Natural killer cell (primary cell): ENCODE results near the gene HES5. TPM values are rescaled to one million over a fixed set of nuclear protein-coding genes. Genes with fewer than 3 reads are reported as not detected.

Experiments used
- ATAC-seq, 3 donors: fragments of 150-1000 bp in 2 of 3; fragments of 200-7000 bp in 1 of 3; cut with Tn5 transposase; 1 replicate in 1 of 3; 2 replicates in 2 of 3; pipeline ENCODE4 v1.10.0; 2021; ENCODE audit warnings: mild to moderate bottlenecking in 2 of 3, moderate library complexity in 2 of 3
- DNase-seq, 2 donors: peaks; one replicate each; pipeline versions ENCODE4 v3.0.0 to v3.0.0-alpha.2; 2013 to 2021; ENCODE audit warnings: mixed read lengths in 1 of 2
- H3K27ac ChIP-seq: one replicate; pipeline ENCODE4 v1.5.1; 2013; ENCODE audit warnings: mild to moderate bottlenecking, low read length
- H3K27me3 ChIP-seq: one replicate; pipeline ENCODE4 v1.6.1; 2013; ENCODE audit warnings: low read length; ENCODE audit not compliant: control insufficient read depth, insufficient read depth
- H3K36me3 ChIP-seq: one replicate; pipeline ENCODE4 v1.6.1; 2013; ENCODE audit warnings: low read length; ENCODE audit not compliant: control insufficient read depth, insufficient read depth
- H3K4me1 ChIP-seq: one replicate; pipeline ENCODE4 v1.6.1; 2013; ENCODE audit warnings: low read length; ENCODE audit not compliant: control insufficient read depth, insufficient read depth
- H3K4me3 ChIP-seq: one replicate; pipeline ENCODE4 v1.5.1; 2013; ENCODE audit warnings: low read length
- H3K9me3 ChIP-seq: one replicate; pipeline ENCODE4 v1.6.1; 2013; ENCODE audit warnings: low read length; ENCODE audit not compliant: control insufficient read depth, insufficient read depth
- H3K27ac Mint-ChIP-seq, 2 donors: one replicate each; pipeline ENCODE4 v1.8.0; 2022; ENCODE audit warnings: mild to moderate bottlenecking in 2 of 2, mixed read lengths in 2 of 2, moderate library complexity in 1 of 2
- H3K27me3 Mint-ChIP-seq, 2 donors: one replicate each; pipeline ENCODE4 v1.8.0; 2022; ENCODE audit warnings: low read depth in 2 of 2, mixed read lengths in 2 of 2
- H3K36me3 Mint-ChIP-seq: one replicate; pipeline ENCODE4 v1.8.0; 2022; ENCODE audit warnings: mixed read lengths
- H3K4me1 Mint-ChIP-seq, 2 donors: one replicate each; pipeline ENCODE4 v1.8.0; 2022; ENCODE audit warnings: mixed read lengths in 2 of 2
- H3K4me3 Mint-ChIP-seq: one replicate; pipeline ENCODE4 v1.8.0; 2022; ENCODE audit warnings: mild to moderate bottlenecking, moderate library complexity, mixed read lengths
- H3K9me3 Mint-ChIP-seq, 2 donors: one replicate each; pipeline ENCODE4 v1.8.0; 2022; ENCODE audit warnings: mixed read lengths in 2 of 2
- WGBS: methylation state at CpG from one replicate; pipeline ENCODE4 v1.1.7; 2013; ENCODE audit warnings: missing lambda C conversion rate; ENCODE audit not compliant: insufficient coverage; 5-methylcytosine and 5-hydroxymethylcytosine counted together
- intact Hi-C: fragments of 100-400 bp; cut with micrococcal nuclease; formaldehyde crosslinking; loops from one replicate; pipeline ENCODE4 v1.14.2; 2022
- total RNA-seq, 4 donors: library from RNA; stranded (reverse); fragments of 120-200 nt in 1 of 4; gene quantifications; one replicate each; pipeline versions ENCODE4 v1.2.3 to v1.2.4, GENCODE V29; 2013 to 2022
- TF ChIP-seq, protein P1 (sequence below): fragments of 200-600 bp; IDR thresholded peaks from one replicate; pipeline ENCODE4 v1.8.0; 2022; ENCODE audit warnings: antibody characterized with exemption

The HES5 gene
- total RNA-seq, 3 donors from 2014 or later (not counting 1 experiment from before 2014, with no cell fraction given): not detected

DNA sequence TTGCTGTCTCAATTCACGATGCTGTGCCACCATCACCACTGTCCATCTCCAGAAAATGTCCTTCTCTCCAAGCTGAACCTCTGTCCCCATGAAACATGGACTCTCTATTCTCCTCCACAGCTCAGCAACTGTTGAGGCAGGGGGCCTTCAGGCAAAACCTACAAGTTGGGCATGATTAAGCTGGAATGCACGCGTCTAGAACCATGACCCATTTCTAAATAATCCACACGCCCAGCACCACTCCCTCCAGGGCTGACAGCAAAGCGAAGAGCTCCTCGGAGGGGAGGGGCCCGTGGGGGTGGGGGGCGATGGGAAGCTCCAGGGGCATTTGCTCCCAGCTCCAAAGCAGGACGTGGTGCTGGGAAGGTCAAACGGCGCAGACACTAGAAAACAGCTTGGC lies 3.3 kb upstream of the HES5 start:
- H3K27me3 ChIP-seq: peaks cover 35% of the 10 kb centered on the region
- WGBS: 79% methylated on average over 11 of the region's 11 CpGs

DNA sequence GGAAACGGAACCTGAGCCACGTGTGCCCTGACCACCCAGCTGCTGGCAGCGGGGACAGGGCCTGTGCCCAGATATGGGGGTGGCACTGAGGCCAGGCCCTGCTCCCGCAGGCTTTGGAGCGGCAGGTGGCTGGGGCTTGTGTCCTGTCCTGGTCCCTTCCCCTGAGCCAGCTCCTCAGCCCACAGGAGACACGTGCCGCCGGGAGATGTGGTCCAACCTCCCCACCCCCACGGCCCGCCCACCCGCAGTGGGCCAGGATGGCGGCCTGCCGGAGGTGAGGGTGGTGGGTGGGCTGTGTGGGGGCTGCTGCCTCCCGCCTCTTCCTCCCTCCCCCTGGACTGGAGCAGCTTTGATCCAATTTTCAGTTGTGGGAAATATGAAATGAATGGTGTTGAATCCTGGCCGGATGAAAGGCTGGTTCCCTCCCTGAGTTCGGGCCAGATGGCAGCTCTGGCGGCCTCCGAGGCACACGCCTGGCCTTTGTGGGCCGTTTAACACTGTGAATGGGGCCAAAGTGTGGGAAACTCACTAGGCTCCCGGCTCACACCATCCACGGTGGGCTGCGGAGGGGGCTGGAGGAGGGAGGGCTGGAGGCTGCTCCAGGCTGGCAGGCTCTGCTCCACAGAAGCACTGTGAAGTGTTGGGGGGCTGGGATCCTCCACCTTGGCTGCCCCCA lies 2.6 kb upstream of the HES5 start:
- Mint-ChIP-seq H3K4me1 (peaks cover 0 to 8% of the 10 kb centered on the region in 2 donors), H3K27me3 (peaks cover 0 to 15% of the 10 kb centered on the region in 2 donors), H3K4me3 (no peak overlapping the region), H3K9me3 (no peaks in the 10 kb centered on the region), H3K27ac (no peak overlapping the region), H3K36me3 (no peaks in the 10 kb centered on the region)
- ATAC-seq (no peak), DNase-seq (no peak)
- Histone ChIP-seq H3K36me3 (no peaks in the 10 kb centered on the region), H3K27ac (no peak overlapping the region), H3K4me3 (no peak overlapping the region), H3K9me3 (no peaks in the 10 kb centered on the region), H3K27me3 (peaks cover 39% of the 10 kb centered on the region), H3K4me1 (peaks cover 26% of the 10 kb centered on the region)
- intact Hi-C loops: no loop called here
- WGBS: 92% methylated on average over 16 of the region's 23 CpGs
- TF ChIP-seq, protein P1, sequence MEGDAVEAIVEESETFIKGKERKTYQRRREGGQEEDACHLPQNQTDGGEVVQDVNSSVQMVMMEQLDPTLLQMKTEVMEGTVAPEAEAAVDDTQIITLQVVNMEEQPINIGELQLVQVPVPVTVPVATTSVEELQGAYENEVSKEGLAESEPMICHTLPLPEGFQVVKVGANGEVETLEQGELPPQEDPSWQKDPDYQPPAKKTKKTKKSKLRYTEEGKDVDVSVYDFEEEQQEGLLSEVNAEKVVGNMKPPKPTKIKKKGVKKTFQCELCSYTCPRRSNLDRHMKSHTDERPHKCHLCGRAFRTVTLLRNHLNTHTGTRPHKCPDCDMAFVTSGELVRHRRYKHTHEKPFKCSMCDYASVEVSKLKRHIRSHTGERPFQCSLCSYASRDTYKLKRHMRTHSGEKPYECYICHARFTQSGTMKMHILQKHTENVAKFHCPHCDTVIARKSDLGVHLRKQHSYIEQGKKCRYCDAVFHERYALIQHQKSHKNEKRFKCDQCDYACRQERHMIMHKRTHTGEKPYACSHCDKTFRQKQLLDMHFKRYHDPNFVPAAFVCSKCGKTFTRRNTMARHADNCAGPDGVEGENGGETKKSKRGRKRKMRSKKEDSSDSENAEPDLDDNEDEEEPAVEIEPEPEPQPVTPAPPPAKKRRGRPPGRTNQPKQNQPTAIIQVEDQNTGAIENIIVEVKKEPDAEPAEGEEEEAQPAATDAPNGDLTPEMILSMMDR: no peak

More for the DNA sequence above, 3.3 kb upstream of the HES5 start:
- Mint-ChIP-seq H3K4me1 (peaks cover 0 to 8% of the 10 kb centered on the region in 2 donors), H3K4me3 (no peak overlapping the region), H3K9me3 (no peaks in the 10 kb centered on the region), H3K27me3 (peaks cover 0 to 13% of the 10 kb centered on the region in 2 donors), H3K36me3 (no peaks in the 10 kb centered on the region), H3K27ac (no peak overlapping the region)
- H3K36me3 ChIP-seq: no peaks in the 10 kb centered on the region
- peaks cover 25% of the 10 kb centered on the region for H3K4me1 ChIP-seq
- no peak for ATAC-seq
- no peak for DNase-seq
- intact Hi-C loops: no loop called here
- no peaks in the 10 kb centered on the region for H3K9me3 ChIP-seq
- H3K4me3 ChIP-seq: no peak overlapping the region
- H3K27ac ChIP-seq: no peak overlapping the region
- TF ChIP-seq, protein P1: no peak

GRCh38 chr1:2530513-2531361 lies 674 bp upstream of the HES5 start:
- TF ChIP-seq, protein P1: no peak
- Mint-ChIP-seq H3K4me3 (peak overlapping the region; percentile 68), H3K9me3 (no peaks in the 10 kb centered on the region), H3K36me3 (no peaks in the 10 kb centered on the region), H3K27ac (no peak overlapping the region), H3K27me3 (peaks cover 0 to 15% of the 10 kb centered on the region in 2 donors), H3K4me1 (peaks cover 6 to 14% of the 10 kb centered on the region in 2 donors)
- peaks cover 39% of the 10 kb centered on the region for H3K27me3 ChIP-seq
- peaks cover 37% of the 10 kb centered on the region for H3K4me1 ChIP-seq
- no peak overlapping the region for H3K4me3 ChIP-seq
- DNase-seq (peak in 1 of 2 donors; percentile 51), ATAC-seq (no peak)
- no peaks in the 10 kb centered on the region for H3K36me3 ChIP-seq
- H3K9me3 ChIP-seq: no peaks in the 10 kb centered on the region
- H3K27ac ChIP-seq: no peak overlapping the region
- 14% methylated on average over 25 of the region's 30 CpGs for WGBS
- intact Hi-C loops: no loop called here
